Epithelial cell of esophagus (primary cell): ENCODE measurements around the gene USP37.
A peak's percentile ranks its signal among the peaks of the same experiment; 100 is the strongest.
"Not testable (repeated sequence)": the region's sequence is repeated elsewhere in the genome, so short reads cannot be mapped to it uniquely, and the experiment has no call there.

Experiments
- DNase-seq: peaks from one replicate; pipeline ENCODE4 v3.0.0; 2010; ENCODE audit warnings: low read depth
- H3K4me3 ChIP-seq: 2 replicates; pipeline ENCODE4 v1.5.1; 2011; ENCODE audit warnings: mild to moderate bottlenecking, low read length, control low read depth
- CTCF ChIP-seq: IDR thresholded peaks from 2 replicates; pipeline ENCODE4 v1.5.1; 2011; ENCODE audit warnings: low read depth, mild to moderate bottlenecking, low read length, control low read depth, inconsistent platforms; ENCODE audit not compliant: insufficient read depth; ENCODE audit errors: missing control alignments

USP37 gene

GRCh38 chr2:218555527-218555926 is 12.6 kb downstream of the USP37 start:
- no peak for TF ChIP-seq CTCF
- DNase-seq, result no peak
- no peak overlapping the region for H3K4me3 ChIP-seq

- not testable (repeated sequence) for H3K4me3 ChIP-seq, DNase-seq
These were observed 13.9 kb downstream of the USP37 start for GRCh38 chr2:218554225-218554624.

GRCh38 chr2:218547978-218548377 is 20.2 kb downstream of the USP37 start:
- no peak for TF ChIP-seq CTCF
- no peak for DNase-seq
- H3K4me3 ChIP-seq, result no peak overlapping the region

GRCh38 chr2:218547511-218547910 is 20.6 kb downstream of the USP37 start:
- DNase-seq, result no peak
- TF ChIP-seq CTCF, result no peak
- H3K4me3 ChIP-seq, result no peak overlapping the region

GRCh38 chr2:218546012-218546411 is 22.1 kb downstream of the USP37 start:
- DNase-seq, result no peak
- H3K4me3 ChIP-seq, result no peak overlapping the region
- TF ChIP-seq CTCF, result no peak

GRCh38 chr2:218540015-218540414 is 28.1 kb downstream of the USP37 start:
- DNase-seq, result peak; percentile 4
- H3K4me3 ChIP-seq, result no peak overlapping the region
- no peak for TF ChIP-seq CTCF

GRCh38 chr2:218536804-218537494 is 31.2 kb downstream of the USP37 start:
- peak; percentile 46 for DNase-seq
- no peak overlapping the region for H3K4me3 ChIP-seq
- TF ChIP-seq CTCF, result no peak
